Loucy (cell line): ENCODE results near the gene CCDC12.

ENCODE experiments used
- H2AFZ ChIP-seq: fragments of 200-600 bp; sonication (generic); 2 replicates; pipeline ENCODE4 v1.6.0; 2016; ENCODE audit warnings: antibody characterized with exemption, mild to moderate bottlenecking, low read length, moderate library complexity
- H3F3A ChIP-seq: fragments of 200-600 bp; 2 replicates; pipeline ENCODE4 v1.6.0; 2016; ENCODE audit warnings: antibody characterized with exemption, low read depth, mild to moderate bottlenecking
- H3K27me3 ChIP-seq: fragments of 200-600 bp; sonication (generic); 2 replicates; pipeline ENCODE4 v1.6.1; 2014; ENCODE audit warnings: low read length, mild to moderate bottlenecking; ENCODE audit not compliant: insufficient read depth, poor library complexity, severe bottlenecking
- H3K36me3 ChIP-seq: fragments of 200-600 bp; sonication (generic); 2 replicates; pipeline ENCODE4 v1.6.1; 2016; ENCODE audit warnings: low read length; ENCODE audit not compliant: insufficient read depth
- H3K4me1 ChIP-seq: fragments of 200-600 bp; sonication (generic); 2 replicates; pipeline ENCODE4 v1.5.1; 2014; ENCODE audit warnings: low read length, mild to moderate bottlenecking; ENCODE audit not compliant: insufficient read depth, poor library complexity, severe bottlenecking
- H3K4me2 ChIP-seq: fragments of 200-600 bp; sonication (generic); 2 replicates; pipeline ENCODE4 v1.6.0; 2014; ENCODE audit warnings: antibody characterized with exemption, low read length, low read depth, mild to moderate bottlenecking; ENCODE audit not compliant: poor library complexity, severe bottlenecking
- H3K4me3 ChIP-seq: fragments of 200-600 bp; sonication (generic); 2 replicates; pipeline ENCODE4 v1.5.1; 2014; ENCODE audit warnings: low read length, mild to moderate bottlenecking, mixed read lengths; ENCODE audit not compliant: poor library complexity, severe bottlenecking
- H3K79me2 ChIP-seq: fragments of 200-600 bp; sonication (generic); 2 replicates; pipeline ENCODE4 v1.6.1; 2014; ENCODE audit warnings: low read length; ENCODE audit not compliant: insufficient read depth
- H3K9ac ChIP-seq: fragments of 200-600 bp; sonication (generic); 2 replicates; pipeline ENCODE4 v1.6.0; 2014; ENCODE audit warnings: mild to moderate bottlenecking, low read depth, low read length, moderate library complexity; ENCODE audit not compliant: poor library complexity, severe bottlenecking
- H3K9me2 ChIP-seq: fragments of 200-600 bp; sonication (generic); replicated peaks from 2 replicates; pipeline ENCODE4 v1.6.1; 2016; ENCODE audit warnings: low read depth, low read length, mixed read lengths
- H3K9me3 ChIP-seq: fragments of 200-600 bp; sonication (generic); 2 replicates; pipeline ENCODE4 v1.6.1; 2014; ENCODE audit warnings: mild to moderate bottlenecking, antibody characterized with exemption, low read length, low read depth; ENCODE audit not compliant: insufficient read depth
- H4K20me1 ChIP-seq: fragments of 200-600 bp; sonication (generic); 2 replicates; pipeline ENCODE4 v1.6.0; 2014; ENCODE audit warnings: antibody characterized with exemption, low read length, mild to moderate bottlenecking; ENCODE audit not compliant: insufficient read depth, poor library complexity, severe bottlenecking
- CTCF ChIP-seq: fragments of 200-600 bp; sonication (generic); conservative IDR thresholded peaks from 2 replicates; pipeline ENCODE4 v1.5.1; 2014; ENCODE audit warnings: mild to moderate bottlenecking, antibody characterized with exemption, low read length
- EZH2phosphoT487 ChIP-seq: fragments of 200-600 bp; IDR thresholded peaks from 2 replicates; pipeline ENCODE4 v1.6.1; 2018; ENCODE audit warnings: antibody characterized with exemption, mild to moderate bottlenecking, moderate library complexity, borderline replicate concordance

CCDC12 gene

GRCh38 chr3:47008234-47008796 is 31.8 kb upstream of the CCDC12 start:
- no peaks in the 10 kb centered on the region for H3K9me2 ChIP-seq
- H2AFZ ChIP-seq, result no peak overlapping the region
- H3K4me1 ChIP-seq, result peaks cover 6% of the 10 kb centered on the region
- no peaks in the 10 kb centered on the region for H3K79me2 ChIP-seq
- H3K27me3 ChIP-seq, result no peaks in the 10 kb centered on the region
- no peaks in the 10 kb centered on the region for H3F3A ChIP-seq
- H4K20me1 ChIP-seq, result no peaks in the 10 kb centered on the region
- H3K9me3 ChIP-seq, result no peaks in the 10 kb centered on the region
- no peak for TF ChIP-seq EZH2phosphoT487
- no peak for TF ChIP-seq CTCF
- H3K4me3 ChIP-seq, result no peak overlapping the region
- no peak overlapping the region for H3K4me2 ChIP-seq
- H3K9ac ChIP-seq, result no peak overlapping the region
- peaks cover 59% of the 10 kb centered on the region; the same call in 1 of the 2 replicates for H3K36me3 ChIP-seq

- Histone ChIP-seq H4K20me1 (no peaks in the 10 kb centered on the region), H3K4me2 (no peak overlapping the region), H3K9me3 (no peaks in the 10 kb centered on the region), H3K9ac (no peak overlapping the region), H3K27me3 (no peaks in the 10 kb centered on the region), H2AFZ (no peak overlapping the region), H3K79me2 (no peaks in the 10 kb centered on the region), H3K4me1 (no peaks in the 10 kb centered on the region), H3F3A (no peaks in the 10 kb centered on the region), H3K4me3 (no peak overlapping the region), H3K9me2 (no peaks in the 10 kb centered on the region), H3K36me3 (peaks cover 63% of the 10 kb centered on the region; the same call in 1 of the 2 replicates)
- TF ChIP-seq CTCF, result no peak
- no peak for TF ChIP-seq EZH2phosphoT487
Observed at GRCh38 chr3:47007482-47008233, 31.1 kb upstream of the CCDC12 start.

GRCh38 chr3:47007001-47007400 is 30.5 kb upstream of the CCDC12 start:
- H3K4me2 ChIP-seq, result no peak overlapping the region
- H4K20me1 ChIP-seq, result no peaks in the 10 kb centered on the region
- H3K4me3 ChIP-seq, result no peak overlapping the region
- peaks cover 68% of the 10 kb centered on the region; the same call in 1 of the 2 replicates for H3K36me3 ChIP-seq
- H3K79me2 ChIP-seq, result no peaks in the 10 kb centered on the region
- H3K27me3 ChIP-seq, result no peaks in the 10 kb centered on the region
- no peak overlapping the region for H2AFZ ChIP-seq
- TF ChIP-seq EZH2phosphoT487 (no peak), CTCF (no peak)
- H3K9me2 ChIP-seq, result no peaks in the 10 kb centered on the region
- no peak overlapping the region for H3K9ac ChIP-seq
- H3K4me1 ChIP-seq, result no peaks in the 10 kb centered on the region
- no peaks in the 10 kb centered on the region for H3K9me3 ChIP-seq
- no peaks in the 10 kb centered on the region for H3F3A ChIP-seq
